ENCODE results near the gene SYT7. TPM values are rescaled to one million over a fixed set of nuclear protein-coding genes. Genes with fewer than 3 reads are reported as not detected.

SYT7 gene
- total and polyA plus RNA-seq, 2 donors (not counting 1 experiment from before 2014, with no cell fraction given) = not detected

- no peaks in the 10 kb centered on the region for H3K79me2 ChIP-seq (ENCODE audit: control insufficient read depth, insufficient read depth, low read length)
Measured at GRCh38 chr11:61564936-61565696, 15.8 kb downstream of the SYT7 start.

More at GRCh38 chr11:61564936-61565696, 15.8 kb downstream of the SYT7 start:
- no peak for TF ChIP-seq CTCF (IDR thresholded peaks at IDR 0.05)
- TF ChIP-seq EZH2 (IDR thresholded peaks at IDR 0.05; ENCODE audit: borderline replicate concordance, insufficient read depth, low read depth, low read length, poor library complexity, severe bottlenecking) = no peak
- Histone ChIP-seq H3K27me3 (replicated peaks in 1 of 4; ENCODE audit: control extremely low read depth in 1 of 4, control insufficient read depth in 3 of 4, insufficient read depth in 4 of 4, low read length in 3 of 4) (peaks cover 0 to 53% (median 20%) of the 10 kb centered on the region in 4 experiments), H4K20me1 (ENCODE audit: control insufficient read depth, insufficient read depth, low read length, poor library complexity, severe bottlenecking) (no peaks in the 10 kb centered on the region), H3K9ac (ENCODE audit: low read length) (no peak overlapping the region), H3K4me2 (replicated peaks; ENCODE audit: low read depth, low read length, poor library complexity, severe bottlenecking) (no peak overlapping the region), H3K27ac (ENCODE audit: low read length in 2 of 2) (no peak overlapping the region), H3K36me3 (replicated peaks in 1 of 2; ENCODE audit: control extremely low read depth in 1 of 2, control insufficient read depth in 1 of 2, extremely low read depth in 1 of 2, insufficient read depth in 2 of 2, low read length in 1 of 2) (no peaks in the 10 kb centered on the region), H2AFZ (ENCODE audit: insufficient read depth, low read depth, low read length, poor library complexity, severe bottlenecking) (no peak overlapping the region), H3K4me1 (ENCODE audit: control insufficient read depth in 2 of 2, insufficient read depth in 2 of 2, low read length in 2 of 2) (no peaks in the 10 kb centered on the region), H3K4me3 (ENCODE audit: control extremely low read depth in 1 of 5, extremely low read depth in 1 of 5, insufficient read depth in 1 of 5, low read depth in 2 of 5, low read length in 4 of 5) (no peak overlapping the region), H3K9me3 (ENCODE audit: control extremely low read depth in 1 of 3, control insufficient read depth in 2 of 3, insufficient read depth in 1 of 3, low read length in 2 of 3) (peaks cover 0 to 20% (median 0%) of the 10 kb centered on the region in 3 donors)
- no peak overlapping the region for H3K4me3 Mint-ChIP-seq
- no peak for ATAC-seq (ENCODE audit: low read depth)
- H3K4me1 Mint-ChIP-seq = no peaks in the 10 kb centered on the region
- H3K9me3 Mint-ChIP-seq (ENCODE audit: insufficient read depth) = no peaks in the 10 kb centered on the region
- DNase-seq = no peak
- POLR2A ChIA-PET = no interaction called here
- H3K27ac Mint-ChIP-seq = no peak overlapping the region
- intact Hi-C loops (cut with micrococcal nuclease) = no loop called here
- WGBS (ENCODE audit: insufficient coverage) = 26% methylated on average over 3 of the region's 8 CpGs
- H3K27me3 Mint-ChIP-seq = peaks cover 68% of the 10 kb centered on the region
- CTCF ChIA-PET = no interaction called here
